Midbrain (tissue), 1 donor: ENCODE data around the gene C15orf40.
"Not testable (repeated sequence)": the region's sequence is repeated elsewhere in the genome, so short reads cannot be mapped to it uniquely, and the experiment has no call there.

Source experiments
- DNase-seq: peaks from one replicate; lab custom pipeline; 2025; lab: John Stamatoyannopoulos, UW

C15orf40 gene

GRCh38 chr15:82951472-82952157 lies 59.8 kb downstream of the C15orf40 start:
- DNase-seq = no peak

DNA sequence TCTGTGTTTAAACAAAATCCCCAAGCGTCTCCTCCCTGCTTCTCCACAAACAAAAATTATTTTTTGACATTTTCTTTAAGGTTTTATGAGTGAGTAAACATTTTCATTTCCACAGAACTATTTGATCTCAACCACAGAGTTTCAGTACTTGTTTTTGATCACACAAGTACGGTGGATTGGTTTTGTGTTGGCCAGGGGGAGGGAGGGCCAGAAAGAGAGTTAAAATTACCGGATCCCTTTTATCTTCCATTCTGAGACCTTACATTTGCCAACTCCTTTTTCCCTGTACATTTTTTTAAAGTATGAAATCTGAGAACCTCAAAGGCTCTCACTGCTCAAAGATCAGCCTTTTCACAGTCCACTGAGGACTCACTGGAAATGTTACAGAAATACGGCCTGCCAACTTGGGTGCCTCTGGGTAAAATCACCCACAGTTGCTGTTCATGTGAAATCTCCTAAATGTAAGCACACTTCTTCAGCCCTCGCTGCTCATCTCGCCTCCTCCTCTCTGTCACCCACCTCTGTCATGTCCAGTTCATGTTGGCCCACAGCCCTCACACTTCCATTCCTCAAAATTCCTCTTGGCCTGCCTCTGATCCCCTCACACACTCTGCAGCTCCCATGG lies 60.6 kb downstream of the C15orf40 start:
- no peak for DNase-seq

DNA sequence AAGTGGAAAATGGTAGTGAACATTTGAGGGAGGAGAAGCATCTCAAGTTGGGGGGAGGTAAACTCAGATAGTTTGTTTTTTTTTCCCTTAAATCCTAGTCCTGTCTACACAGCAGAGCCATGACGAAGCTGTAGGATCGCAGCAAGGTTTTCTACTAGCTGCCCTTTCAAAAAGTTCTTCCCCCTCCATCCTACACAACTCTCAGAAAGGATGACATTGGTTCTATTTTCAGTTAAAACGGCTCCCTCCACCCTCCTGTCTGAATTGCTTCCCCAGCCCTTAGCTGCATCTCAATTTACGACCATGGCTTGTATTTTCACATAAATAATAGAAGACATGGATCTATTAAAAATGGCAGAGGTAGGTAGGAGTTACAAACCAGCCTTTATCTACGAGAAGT lies 61.1 kb downstream of the C15orf40 start:
- no peak for DNase-seq

GRCh38 chr15:82946155-82946701 lies 65.2 kb downstream of the C15orf40 start:
- no peak for DNase-seq

DNA sequence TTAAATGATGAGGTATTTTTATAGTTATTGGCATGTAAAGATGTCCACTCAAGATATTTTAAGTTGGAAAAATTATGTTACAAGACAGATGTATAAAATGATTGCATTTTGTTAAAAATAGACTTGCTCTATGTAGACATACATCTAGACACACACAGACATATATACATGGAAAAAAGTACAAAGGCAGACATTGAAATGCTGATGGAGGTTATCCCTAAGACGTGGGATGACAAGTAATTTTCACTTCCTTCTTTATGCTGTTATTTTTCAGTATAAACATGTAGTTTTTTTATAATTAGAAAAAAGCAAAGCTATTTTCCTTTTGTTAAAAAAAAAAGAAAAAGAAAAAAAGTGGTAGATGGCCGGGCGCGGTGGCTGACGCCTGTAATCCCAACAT lies 66.1 kb downstream of the C15orf40 start:
- no peak for DNase-seq

DNA sequence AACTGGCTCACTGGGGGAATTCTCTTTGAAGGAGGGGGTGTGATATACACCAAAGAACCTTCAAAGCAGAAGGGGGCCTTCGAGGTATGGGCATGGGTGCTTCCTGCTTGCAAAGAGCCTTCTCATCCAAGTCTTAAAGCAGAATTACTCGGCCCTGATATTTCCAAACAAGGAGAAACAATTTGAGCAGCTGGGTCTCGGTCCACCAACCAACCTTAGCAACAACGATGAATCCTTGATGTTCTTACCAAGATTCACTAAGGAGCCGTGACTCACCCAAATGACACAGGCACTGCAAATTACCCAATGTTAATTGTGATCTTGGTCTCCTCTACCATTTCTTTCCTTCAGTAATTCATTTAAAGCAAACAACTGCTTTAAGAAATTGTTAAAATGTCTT lies 66.6 kb downstream of the C15orf40 start:
- no peak for DNase-seq

- no peak for DNase-seq
Measured at GRCh38 chr15:82944056-82944455, 67.4 kb downstream of the C15orf40 start.

GRCh38 chr15:82943176-82943575 lies 68.3 kb downstream of the C15orf40 start:
- DNase-seq = no peak

DNA sequence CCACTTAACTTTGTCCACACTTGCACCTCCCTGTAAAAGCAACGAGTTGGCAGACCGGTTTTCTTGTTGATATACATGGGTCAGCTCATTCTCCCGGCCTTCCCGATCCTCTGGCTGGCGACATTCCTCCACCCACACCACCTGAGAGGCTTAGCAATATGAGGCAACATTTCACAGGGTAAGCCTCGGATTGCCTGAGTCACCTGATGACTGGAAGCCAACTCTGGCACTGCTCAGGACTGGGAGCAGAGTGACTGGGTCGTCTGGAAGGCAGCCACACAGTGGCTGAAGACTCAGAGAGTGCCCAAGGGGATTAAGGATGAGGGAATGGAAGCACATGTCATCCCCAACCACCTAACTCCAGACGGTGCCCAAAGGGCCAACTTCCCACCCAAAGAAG lies 68.7 kb downstream of the C15orf40 start:
- DNase-seq = no peak

- not testable (repeated sequence) for DNase-seq
Measured at GRCh38 chr15:82939678-82940077, 71.8 kb downstream of the C15orf40 start.
